HK-2 (cell line): ENCODE data around the gene MBP.
"Not testable (repeated sequence)": the region's sequence is repeated elsewhere in the genome, so short reads cannot be mapped to it uniquely, and the experiment has no call there.

Source experiments
- DNase-seq: peaks from one replicate; pipeline ENCODE4 v3.0.0-alpha.2; 2018; ENCODE audit not compliant: unreplicated experiment

Gene MBP

GRCh38 chr18:76972846-76973519 lies 159.6 kb downstream of the MBP start:
- DNase-seq = no peak

- DNase-seq = no peak
Measured at GRCh38 chr18:76972241-76972640, 160.3 kb downstream of the MBP start.

GRCh38 chr18:76970770-76971559 lies 161.6 kb downstream of the MBP start:
- no peak for DNase-seq

GRCh38 chr18:76967721-76968472 lies 164.7 kb downstream of the MBP start:
- no peak for DNase-seq

GRCh38 chr18:76967299-76967698 lies 165.3 kb downstream of the MBP start:
- not testable (repeated sequence) for DNase-seq

GRCh38 chr18:76965555-76966151 lies 166.9 kb downstream of the MBP start:
- not testable (repeated sequence) for DNase-seq

- DNase-seq = no peak
Measured at GRCh38 chr18:76963936-76964335, 168.6 kb downstream of the MBP start.

- DNase-seq = no peak
Measured at GRCh38 chr18:76962851-76963250, 169.7 kb downstream of the MBP start.

- DNase-seq = no peak
Measured at GRCh38 chr18:76960528-76961035, 172.0 kb downstream of the MBP start.

- DNase-seq = no peak
Measured at GRCh38 chr18:76959605-76960004, 173.0 kb downstream of the MBP start.

- no peak for DNase-seq
Measured at GRCh38 chr18:76958692-76959341, 173.8 kb downstream of the MBP start.

- DNase-seq = no peak
Measured at GRCh38 chr18:76957384-76958355, 174.9 kb downstream of the MBP start.

- DNase-seq = no peak
Measured at GRCh38 chr18:76956648-76957047, 175.9 kb downstream of the MBP start.

GRCh38 chr18:76955524-76956170 lies 176.9 kb downstream of the MBP start:
- DNase-seq = no peak

GRCh38 chr18:76953583-76954233 lies 178.9 kb downstream of the MBP start:
- no peak for DNase-seq

GRCh38 chr18:76953156-76953555 lies 179.4 kb downstream of the MBP start:
- no peak for DNase-seq

GRCh38 chr18:76952747-76953146 lies 179.8 kb downstream of the MBP start:
- no peak for DNase-seq

GRCh38 chr18:76951456-76952247 lies 180.9 kb downstream of the MBP start:
- DNase-seq = no peak
